ENCODE data around the gene KRT82. TPM values are rescaled to one million over a fixed set of nuclear protein-coding genes. Genes with fewer than 3 reads are reported as not detected.

The KRT82 gene
- total RNA-seq, 4 donors from 2014 or later: not detected

DNA sequence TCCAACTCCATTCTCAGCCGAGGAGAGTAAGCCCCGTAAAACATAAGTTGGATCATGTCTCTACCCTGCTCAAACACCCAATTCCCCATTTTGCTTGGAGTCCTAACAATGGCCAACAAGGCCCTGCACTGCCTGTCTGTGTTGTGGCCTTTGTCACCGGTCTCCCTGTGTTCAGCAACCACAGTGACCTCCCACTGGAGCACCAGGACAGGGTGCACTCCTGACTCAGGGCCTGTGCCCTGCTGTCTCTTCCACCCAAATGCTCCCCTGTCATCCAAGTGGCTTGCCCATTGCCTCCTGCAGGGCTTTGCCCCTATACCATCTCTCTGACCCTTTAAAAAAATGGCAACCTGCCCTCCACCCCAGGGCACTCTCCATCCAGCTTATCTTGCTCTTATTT lies 34.4 kb downstream of the KRT82 start:
- TF ChIP-seq, protein P1, sequence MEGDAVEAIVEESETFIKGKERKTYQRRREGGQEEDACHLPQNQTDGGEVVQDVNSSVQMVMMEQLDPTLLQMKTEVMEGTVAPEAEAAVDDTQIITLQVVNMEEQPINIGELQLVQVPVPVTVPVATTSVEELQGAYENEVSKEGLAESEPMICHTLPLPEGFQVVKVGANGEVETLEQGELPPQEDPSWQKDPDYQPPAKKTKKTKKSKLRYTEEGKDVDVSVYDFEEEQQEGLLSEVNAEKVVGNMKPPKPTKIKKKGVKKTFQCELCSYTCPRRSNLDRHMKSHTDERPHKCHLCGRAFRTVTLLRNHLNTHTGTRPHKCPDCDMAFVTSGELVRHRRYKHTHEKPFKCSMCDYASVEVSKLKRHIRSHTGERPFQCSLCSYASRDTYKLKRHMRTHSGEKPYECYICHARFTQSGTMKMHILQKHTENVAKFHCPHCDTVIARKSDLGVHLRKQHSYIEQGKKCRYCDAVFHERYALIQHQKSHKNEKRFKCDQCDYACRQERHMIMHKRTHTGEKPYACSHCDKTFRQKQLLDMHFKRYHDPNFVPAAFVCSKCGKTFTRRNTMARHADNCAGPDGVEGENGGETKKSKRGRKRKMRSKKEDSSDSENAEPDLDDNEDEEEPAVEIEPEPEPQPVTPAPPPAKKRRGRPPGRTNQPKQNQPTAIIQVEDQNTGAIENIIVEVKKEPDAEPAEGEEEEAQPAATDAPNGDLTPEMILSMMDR (IDR thresholded peaks at IDR 0.05): no peak
- TF ChIP-seq POLR2A (IDR thresholded peaks at IDR 0.05): no peak
- Histone ChIP-seq H3K4me3 (replicated peaks in 1 of 3) (no peak overlapping the region), H3K27me3 (no peaks in the 10 kb centered on the region), H3K4me1 (peaks cover 17 to 22% of the 10 kb centered on the region in 2 donors), H3K9me3 (no peaks in the 10 kb centered on the region), H3K36me3 (no peaks in the 10 kb centered on the region), H3K27ac (peak overlapping the region; percentile 87 to 96 (median 90))
- intact Hi-C loops (cut with DNase I): loop anchor here (10.0 kb wide), 1 partner anchor 133 kb away; no protein-coding TSS in a partner anchor
- WGBS, 2 donors: 56 to 65% methylated on average over 3 of the region's 3 CpGs
- DNase-seq: peak in 1 of 2 donors; percentile 17

DNA sequence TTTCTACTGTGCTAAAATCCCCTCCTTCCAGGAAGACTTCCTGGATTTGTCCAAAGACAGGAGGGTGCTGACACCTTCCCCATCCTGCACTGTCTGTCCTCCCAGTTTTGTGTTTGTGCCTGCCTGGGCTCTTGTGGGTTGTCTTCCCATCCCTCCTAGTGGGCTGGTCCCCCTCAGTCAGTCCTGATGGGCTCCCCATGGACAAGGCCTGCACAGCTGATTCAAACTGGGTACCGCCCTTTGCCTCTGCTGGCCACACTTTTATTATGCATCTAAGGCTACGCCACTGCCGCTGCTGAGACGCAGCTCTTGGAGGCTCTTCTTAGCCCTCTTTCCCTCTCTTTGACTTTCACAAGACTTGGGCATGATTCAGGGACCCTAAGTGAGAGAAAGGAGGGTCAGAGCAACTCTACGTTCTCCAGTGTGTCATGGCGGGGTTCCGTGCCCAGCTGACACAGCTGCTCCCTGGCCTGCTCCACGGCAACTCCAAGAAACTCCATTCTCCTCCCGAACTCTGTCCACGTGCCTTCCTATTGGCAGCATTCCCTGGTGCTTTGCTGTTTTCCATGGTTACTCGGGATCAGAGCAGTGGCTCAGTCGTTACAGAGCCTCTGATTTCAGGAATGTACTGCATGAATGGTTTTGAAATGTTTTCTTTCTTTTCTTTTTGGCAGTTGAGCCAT lies 35.1 kb downstream of the KRT82 start:
- WGBS, 2 donors: 33 to 38% methylated on average over 12 of the region's 12 CpGs
- H3K27me3 ChIP-seq: no peaks in the 10 kb centered on the region
- peak in 1 of 2 donors; percentile 79 for TF ChIP-seq POLR2A (IDR thresholded peaks at IDR 0.05)
- TF ChIP-seq, protein P1 (IDR thresholded peaks at IDR 0.05): no peak
- H3K27ac ChIP-seq: peak overlapping the region; percentile 87 to 96 (median 90)
- H3K9me3 ChIP-seq: no peaks in the 10 kb centered on the region
- H3K4me1 ChIP-seq: peaks cover 17 to 22% of the 10 kb centered on the region in 2 donors
- H3K4me3 ChIP-seq (replicated peaks in 1 of 3): no peak overlapping the region
- H3K36me3 ChIP-seq: no peaks in the 10 kb centered on the region
- intact Hi-C loops (cut with DNase I): loop anchor here (10.0 kb wide), 1 partner anchor 134 kb away; no protein-coding TSS in a partner anchor
- peak; percentile 92 to 93 for DNase-seq

DNA sequence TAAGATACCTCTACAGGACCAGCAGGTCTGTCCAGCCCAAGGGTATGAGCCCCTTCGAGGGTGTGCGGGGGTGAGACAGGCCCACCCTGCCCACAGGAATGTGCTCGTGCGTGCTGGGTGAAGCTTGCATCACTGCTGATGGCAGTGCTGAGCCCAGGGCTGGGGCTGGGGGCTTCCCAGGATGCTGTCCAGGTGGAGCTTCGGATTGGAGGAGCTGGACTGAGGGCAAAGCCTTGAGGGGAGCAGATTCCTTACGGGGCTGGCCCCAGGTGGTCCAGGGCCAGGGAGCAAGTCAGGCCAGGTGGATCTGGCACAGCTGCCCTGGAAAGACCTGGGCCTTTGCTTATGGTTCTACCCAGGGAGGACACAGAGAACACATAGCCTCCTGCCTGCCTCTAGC lies 36.3 kb downstream of the KRT82 start:
- intact Hi-C loops (cut with DNase I): loop anchor here (10.0 kb wide), 1 partner anchor 135 kb away; no protein-coding TSS in a partner anchor
- no peak for DNase-seq
- H3K27ac ChIP-seq: no peak overlapping the region
- no peaks in the 10 kb centered on the region for H3K9me3 ChIP-seq
- 83 to 90% methylated on average over 5 to 6 of the region's 6 CpGs for WGBS, 2 donors
- H3K27me3 ChIP-seq: no peaks in the 10 kb centered on the region
- no peak for TF ChIP-seq POLR2A (IDR thresholded peaks at IDR 0.05)
- TF ChIP-seq, protein P1 (IDR thresholded peaks at IDR 0.05): no peak
- no peaks in the 10 kb centered on the region for H3K36me3 ChIP-seq
- H3K4me1 ChIP-seq: peaks cover 17 to 26% of the 10 kb centered on the region in 2 donors
- no peak overlapping the region for H3K4me3 ChIP-seq (replicated peaks in 1 of 3)

DNA sequence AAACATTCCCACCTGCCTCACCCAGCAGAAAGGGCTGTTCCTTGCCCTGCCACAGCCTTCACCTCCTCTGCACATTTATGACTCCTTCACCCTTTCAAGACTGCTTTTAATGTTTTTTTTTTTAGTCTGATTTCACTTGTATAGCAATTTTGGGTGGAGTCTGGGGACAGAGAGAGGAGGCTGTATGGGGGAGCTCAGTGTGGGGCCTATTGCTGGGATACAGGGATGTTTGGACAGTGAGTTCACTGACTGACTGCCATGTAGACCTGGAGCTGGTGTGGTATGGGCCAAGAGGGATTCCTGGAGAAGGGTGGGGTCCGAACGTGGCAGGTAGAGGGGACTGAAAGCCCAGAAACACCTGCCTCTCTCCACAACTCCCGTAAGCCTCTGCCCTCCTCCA lies 36.9 kb downstream of the KRT82 start:
- H3K4me3 ChIP-seq (replicated peaks in 1 of 3): no peak overlapping the region
- no peaks in the 10 kb centered on the region for H3K36me3 ChIP-seq
- TF ChIP-seq POLR2A (IDR thresholded peaks at IDR 0.05): no peak
- TF ChIP-seq, protein P1 (IDR thresholded peaks at IDR 0.05): no peak
- H3K27me3 ChIP-seq: no peaks in the 10 kb centered on the region
- peaks cover 17 to 29% of the 10 kb centered on the region in 2 donors for H3K4me1 ChIP-seq
- DNase-seq: no peak
- 64 to 71% methylated on average over 3 of the region's 3 CpGs for WGBS, 2 donors
- H3K9me3 ChIP-seq: no peaks in the 10 kb centered on the region
- intact Hi-C loops (cut with DNase I): no loop called here
- H3K27ac ChIP-seq: no peak overlapping the region

DNA sequence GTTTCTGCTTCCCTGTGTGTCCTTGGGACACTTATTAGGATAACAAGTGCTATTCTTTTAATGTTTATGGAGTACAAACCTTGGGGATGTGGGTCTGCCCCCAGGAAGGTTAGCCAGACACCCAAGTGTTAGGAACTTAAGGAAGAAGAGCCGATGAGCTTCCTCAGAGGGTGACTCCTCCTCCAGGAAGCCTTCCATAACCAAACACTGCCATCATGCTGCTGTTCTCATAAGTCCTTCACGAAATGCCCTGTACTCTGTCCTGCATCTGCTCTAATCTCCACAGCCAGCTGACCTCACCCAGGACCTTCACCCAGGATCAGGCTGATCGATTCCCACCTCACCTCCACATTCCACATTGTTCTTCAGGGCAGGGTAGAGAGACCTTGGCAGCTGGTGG lies 37.6 kb downstream of the KRT82 start:
- Histone ChIP-seq H3K27me3 (no peaks in the 10 kb centered on the region), H3K4me3 (replicated peaks in 1 of 3) (no peak overlapping the region), H3K9me3 (no peaks in the 10 kb centered on the region), H3K36me3 (no peaks in the 10 kb centered on the region), H3K4me1 (peaks cover 17 to 29% of the 10 kb centered on the region in 2 donors), H3K27ac (no peak overlapping the region)
- intact Hi-C loops (cut with DNase I): no loop called here
- no peak for TF ChIP-seq POLR2A (IDR thresholded peaks at IDR 0.05)
- TF ChIP-seq, protein P1 (IDR thresholded peaks at IDR 0.05): no peak
- WGBS, 2 donors: 74 to 76% methylated on average over 3 of the region's 3 CpGs
- DNase-seq: no peak

All from thyroid gland (tissue), 4 donors.